GM18858 (cell line): ENCODE results near the gene PCNX1.
"Not testable (repeated sequence)": the region's sequence is repeated elsewhere in the genome, so short reads cannot be mapped to it uniquely, and the experiment has no call there.

ENCODE experiments used
- ATAC-seq: cut with Tn5 transposase; IDR thresholded peaks from one replicate; pipeline ENCODE4 v1.9.1; 2021; ENCODE audit not compliant: unreplicated experiment

PCNX1 gene

DNA sequence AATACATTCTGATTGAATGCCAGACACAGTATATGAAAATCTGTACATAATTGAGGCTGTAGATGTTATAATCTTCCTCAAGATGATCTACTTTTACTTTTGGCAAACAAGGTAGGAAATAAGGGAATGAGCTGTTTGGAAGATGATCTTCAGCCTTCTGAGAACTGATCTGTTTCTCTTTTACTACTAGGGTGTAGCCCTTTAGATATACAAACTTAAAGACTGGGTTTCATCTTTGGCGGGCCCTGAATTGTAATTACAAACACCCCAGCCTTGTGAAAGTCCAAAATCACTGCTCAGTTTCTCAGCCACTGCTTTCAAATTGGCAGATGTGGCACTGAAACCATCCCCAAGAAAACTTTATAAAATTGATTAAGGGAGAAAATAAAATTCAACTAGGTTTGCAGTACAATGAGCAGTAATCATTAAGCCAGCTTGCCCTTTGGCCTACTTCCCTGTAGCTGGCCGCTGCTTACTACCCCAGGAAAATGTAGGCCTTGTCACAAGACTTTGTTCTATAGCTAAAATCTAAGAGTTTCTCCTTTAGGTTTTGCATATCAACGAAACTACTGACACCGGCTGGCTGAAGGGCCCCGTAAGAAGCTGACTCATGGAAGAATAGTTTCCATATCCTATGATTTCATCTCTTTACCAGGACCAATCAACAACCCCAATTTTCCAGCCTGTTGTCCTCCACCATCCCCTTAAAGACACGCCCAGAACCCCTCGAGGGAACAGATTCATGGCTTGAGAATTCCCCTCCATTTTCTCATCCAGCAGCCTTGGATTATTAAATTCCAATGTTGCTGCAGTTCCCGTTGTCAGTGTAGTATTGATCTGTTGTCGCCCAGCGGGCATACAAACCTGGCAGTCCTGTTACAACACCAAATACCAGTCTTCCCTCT lies 210.8 kb downstream of the PCNX1 start:
- no peak for ATAC-seq

DNA sequence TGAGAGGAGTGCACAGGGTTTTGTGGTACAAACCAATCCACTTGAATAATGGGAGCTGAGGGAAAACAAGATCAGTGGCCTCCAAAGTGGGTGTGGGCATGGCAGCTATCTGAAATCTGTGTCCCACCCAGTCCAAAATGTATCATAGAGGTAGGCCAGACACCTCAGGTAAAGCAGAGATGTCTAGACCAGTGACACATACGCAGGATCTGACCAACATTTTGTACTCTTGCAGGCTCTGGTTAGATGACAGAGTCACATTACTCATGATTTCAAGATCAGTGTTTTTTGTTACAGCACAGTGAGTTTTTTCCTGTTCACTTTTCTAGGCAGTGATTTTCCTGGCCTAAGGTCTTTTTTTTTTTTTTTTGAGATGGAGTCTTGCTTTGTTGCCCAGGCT lies 211.8 kb downstream of the PCNX1 start:
- ATAC-seq: no peak

DNA sequence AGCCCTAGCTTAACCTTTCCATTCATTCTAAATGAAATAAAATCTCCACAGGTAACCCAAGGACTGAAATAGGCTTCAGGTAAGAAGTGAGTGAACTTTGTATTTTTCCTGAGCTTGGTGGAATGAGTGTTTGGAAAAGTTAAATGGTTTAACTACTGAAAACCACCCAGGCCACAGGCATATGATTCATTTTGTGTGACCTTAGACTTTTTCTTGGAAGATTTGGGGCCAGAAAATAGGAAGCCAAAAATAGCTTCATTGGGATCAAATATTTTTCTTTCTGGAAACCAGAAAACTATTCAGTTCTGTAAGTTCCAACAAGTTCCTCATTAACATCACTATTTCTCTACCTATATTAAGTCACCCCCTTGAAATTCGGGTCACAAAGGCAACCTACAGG lies 212.6 kb downstream of the PCNX1 start:
- ATAC-seq: no peak

DNA sequence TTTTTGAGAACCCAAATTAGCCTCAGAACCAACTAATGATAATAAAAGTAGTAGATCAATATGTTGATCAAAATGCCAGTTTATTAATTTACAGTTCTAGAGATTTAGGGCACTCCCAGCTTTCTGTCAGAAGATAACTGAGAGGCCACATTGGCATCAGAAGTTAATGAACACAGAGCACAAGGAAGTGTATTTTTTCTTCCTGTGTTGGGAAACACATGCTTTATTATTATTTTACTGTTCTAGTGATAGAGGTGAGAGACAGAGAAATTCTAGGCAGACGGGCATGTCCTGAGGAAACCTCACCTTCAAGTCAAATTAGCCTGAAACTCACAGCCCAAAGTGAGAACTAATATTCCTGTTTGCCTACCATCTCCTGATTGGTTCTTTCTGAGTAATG lies 213.7 kb downstream of the PCNX1 start:
- ATAC-seq: no peak

DNA sequence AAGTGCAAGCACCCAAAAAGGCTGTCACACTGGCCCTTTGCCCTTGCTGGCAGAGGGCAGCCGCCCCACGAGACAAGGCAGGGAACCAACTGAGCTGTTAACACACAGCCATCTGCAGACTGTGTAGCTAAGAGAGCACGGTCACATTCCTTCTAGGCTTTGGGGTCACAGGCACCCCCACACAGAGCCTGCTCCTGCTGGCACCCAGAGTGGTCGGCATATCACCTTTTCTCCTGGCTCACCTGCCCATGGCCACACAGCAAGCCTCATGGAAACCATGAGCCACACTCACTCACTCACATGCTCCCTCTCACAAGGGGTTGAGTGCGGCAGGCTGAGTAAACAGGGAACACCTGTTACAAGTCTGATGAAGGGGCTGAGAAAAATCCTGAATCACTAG lies 214.5 kb downstream of the PCNX1 start:
- ATAC-seq: no peak

DNA sequence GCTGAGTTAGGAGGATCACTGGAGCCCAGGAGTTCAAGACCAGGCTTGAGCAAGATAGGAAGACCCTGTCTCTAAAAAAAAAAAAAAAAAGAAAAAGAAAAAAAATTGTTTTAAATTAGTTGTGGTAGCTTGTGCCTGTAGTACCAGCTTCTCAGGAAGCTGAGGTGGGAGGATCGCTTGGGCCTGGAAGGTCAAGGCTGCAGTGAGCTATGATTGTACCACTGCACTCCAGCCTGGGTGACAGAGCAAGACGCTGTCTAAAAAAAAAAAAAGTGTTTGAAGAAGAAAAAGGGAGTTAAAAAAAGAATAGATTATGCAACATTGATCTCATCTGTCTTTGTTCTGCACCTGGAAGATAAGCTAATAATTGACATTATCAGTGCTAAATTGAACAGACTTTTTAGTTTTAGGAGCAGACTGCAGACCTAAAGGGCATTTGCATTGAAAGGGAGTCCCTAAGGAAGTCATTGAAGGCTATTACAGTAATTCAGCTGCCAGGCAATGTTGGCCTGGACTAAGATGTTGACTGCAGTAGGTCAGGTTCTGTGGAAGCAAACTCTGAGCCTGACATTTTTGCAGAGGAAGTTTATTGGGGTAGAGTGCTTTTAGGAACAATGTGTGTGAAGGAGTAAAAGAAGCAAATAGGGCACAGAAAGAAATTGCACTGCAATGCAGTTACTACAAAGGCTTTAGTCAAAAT lies 215.8 kb downstream of the PCNX1 start:
- no peak for ATAC-seq

DNA sequence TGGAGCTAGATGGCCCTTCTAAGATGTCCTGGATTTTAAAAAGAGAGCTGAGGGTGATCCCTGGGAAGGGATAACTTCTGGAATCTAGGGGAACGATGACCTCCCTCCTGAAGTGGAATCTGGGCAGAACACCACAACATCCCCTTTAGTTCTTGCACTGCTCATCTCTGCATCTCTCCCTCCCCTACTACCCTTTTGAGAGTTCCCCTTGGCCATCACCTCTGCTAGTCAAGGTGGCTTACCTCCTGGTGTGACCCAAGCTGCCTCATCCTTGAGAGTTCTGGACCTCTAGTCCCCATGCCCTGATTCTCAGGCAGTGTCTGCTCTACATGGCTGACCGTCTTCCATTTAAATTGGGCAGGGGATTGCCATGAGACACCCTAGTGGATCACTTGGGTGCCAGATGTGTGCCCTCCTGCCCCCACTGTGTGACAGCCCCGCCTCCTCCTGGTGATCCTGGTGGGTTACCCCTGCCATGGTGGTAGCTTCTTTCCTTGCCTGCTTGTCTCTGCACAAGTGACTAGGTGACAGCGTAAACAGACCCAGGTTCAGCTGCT lies 216.4 kb downstream of the PCNX1 start:
- ATAC-seq: no peak

DNA sequence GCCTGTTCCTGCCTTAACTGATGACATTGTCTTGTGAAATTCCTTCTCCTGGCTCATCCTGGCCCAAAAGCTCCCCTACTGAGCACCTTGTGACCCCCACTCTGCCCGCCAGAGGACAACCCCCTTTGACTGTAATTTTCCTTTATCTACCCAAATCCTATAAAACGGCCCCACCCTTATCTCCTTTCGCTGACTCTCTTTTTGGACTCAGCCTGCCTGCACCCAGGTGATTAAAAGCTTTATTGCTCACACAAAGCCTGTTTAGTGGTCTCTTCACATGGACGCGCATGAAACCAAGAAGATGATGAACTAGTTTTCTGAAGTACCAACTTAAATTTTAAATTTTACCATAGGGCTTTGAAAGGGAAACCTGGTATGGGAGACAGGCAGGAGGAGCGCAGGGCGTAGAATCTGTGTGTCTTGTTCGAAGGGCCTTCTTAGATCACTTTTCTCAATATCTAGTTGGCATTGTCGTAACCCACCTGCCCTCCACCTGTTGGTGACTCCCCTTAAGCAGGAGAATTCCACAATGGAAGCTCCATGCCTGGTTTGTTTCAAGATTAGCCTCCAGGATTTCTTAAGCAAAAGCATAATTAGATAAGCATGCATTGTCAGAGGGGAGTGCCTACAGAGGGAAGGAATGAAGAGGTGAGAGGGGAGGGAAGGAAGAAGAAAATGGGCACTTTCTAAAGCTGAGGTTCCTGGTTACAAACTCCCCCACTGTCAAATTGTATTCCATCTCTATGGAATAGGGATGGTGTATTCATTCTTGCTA lies 222.6 kb downstream of the PCNX1 start:
- not testable (repeated sequence) for ATAC-seq

DNA sequence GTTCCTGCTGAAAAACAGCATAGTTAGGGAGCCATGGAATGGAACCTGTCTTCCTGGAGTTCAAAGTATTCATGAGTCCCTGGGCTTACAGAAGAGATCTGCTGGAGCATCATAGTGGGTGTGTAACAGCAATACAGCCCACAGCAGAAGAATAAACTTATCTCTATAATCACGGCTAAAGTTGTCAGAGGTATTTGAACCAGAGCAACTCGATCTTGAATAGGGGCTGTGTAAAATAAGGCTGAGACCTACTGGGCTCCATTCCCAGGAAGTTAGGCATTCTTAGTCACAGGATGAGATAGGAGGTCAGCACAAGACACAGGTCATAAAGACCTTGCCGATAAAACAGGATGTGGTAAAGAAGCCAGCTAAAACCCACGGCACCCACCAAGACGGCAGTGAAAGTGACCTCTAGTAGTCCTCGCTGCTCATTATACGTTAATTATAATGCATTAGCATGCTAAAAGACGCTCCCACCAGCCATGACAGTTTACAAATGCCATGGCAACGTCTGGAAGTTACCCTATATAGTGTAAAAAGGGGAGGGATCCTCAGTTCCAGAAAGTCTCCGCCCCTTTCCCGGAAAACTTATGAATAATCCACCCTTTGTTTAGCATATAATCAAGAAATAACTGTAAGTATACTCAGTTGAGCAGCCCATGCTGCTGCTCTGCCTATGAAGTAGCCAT lies 223.4 kb downstream of the PCNX1 start:
- no peak for ATAC-seq

DNA sequence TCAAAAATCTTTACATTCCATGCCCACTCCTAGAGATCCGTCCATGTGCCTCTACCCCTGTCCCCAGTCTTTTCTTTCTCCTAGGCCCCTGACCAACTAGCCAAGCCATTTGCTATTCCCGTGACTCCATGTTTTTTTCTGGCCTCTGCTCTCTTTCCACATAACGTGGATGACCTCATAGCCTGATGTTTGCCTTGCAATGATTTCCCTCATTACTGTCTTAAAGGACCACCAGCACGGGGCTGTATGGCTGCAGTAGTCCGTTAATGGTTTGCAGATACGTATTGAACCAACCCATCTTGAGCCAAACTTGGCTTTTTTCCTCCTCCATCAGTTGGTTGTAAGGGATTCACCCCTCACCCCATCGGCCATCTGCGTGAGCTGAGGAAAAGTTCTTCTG lies 226.0 kb downstream of the PCNX1 start:
- no peak for ATAC-seq

DNA sequence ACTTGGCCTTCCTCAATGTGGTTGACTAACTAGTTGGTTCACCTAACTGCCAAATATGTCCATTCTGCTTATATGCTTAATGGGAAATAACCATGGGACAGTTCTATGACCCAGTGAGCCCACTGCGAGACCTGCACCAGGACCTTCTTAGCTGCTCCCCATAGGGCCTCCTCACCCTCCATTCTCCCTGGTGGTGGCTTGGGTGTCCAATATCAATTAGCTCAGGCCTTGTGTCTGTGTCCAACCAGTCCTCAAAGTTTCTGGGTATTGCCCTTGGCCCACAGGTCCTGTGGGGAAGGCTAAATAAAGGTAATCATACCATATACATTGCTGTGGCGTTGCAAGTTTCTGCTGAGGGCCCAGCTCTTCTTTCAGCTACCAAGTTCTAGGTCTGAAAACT lies 228.2 kb downstream of the PCNX1 start:
- ATAC-seq: no peak

DNA sequence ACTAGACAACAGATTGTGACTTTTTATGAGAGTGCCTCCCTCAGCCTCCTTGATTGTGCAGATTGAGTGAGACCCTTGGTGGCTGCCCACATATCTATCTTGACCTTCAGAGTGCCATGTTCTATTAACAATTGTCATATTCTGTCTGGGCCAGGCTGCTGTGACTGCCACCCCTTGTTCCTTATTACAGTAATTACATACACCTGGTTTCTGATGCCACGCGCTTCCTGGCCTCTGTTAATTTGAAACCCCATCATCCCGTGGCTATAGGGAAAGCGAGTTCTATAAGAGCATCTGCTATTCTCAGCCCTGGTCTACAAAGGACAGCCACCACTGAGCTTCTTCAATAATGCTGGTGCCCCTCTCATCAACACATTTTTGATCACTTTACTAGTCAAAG lies 228.7 kb downstream of the PCNX1 start:
- no peak for ATAC-seq

DNA sequence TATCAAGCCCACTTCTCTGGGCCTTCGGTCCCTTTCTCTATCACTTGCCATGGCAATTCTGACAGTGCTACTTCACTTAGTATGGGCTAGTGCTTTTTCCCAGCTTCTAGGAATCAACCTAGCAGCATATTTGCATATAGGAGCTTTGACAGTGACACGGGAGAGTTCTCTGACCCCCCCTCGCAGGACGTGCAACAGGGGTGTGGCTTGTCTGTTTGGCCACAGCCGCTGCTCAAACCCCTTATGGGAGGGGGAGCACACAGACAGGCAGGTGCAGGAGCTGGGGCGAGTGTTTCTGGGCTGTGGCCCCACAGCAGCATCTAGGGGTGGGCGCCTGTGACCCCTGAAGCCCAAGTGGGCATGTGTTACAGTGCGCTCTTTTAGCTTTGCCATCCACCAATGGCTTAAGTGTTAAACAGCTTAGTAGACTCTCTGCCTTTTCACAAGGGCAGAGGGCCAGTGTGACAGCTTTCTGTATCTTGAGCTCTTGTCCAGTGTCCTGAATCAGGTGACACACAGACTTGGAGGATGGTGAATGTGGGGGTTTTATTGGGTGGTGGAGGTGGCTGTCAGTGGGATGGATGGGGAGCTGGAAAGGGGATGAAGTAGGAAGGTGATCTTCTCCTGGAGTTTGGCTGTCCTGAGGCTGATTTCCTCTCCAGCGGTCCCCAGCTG lies 229.3 kb downstream of the PCNX1 start:
- no peak for ATAC-seq

DNA sequence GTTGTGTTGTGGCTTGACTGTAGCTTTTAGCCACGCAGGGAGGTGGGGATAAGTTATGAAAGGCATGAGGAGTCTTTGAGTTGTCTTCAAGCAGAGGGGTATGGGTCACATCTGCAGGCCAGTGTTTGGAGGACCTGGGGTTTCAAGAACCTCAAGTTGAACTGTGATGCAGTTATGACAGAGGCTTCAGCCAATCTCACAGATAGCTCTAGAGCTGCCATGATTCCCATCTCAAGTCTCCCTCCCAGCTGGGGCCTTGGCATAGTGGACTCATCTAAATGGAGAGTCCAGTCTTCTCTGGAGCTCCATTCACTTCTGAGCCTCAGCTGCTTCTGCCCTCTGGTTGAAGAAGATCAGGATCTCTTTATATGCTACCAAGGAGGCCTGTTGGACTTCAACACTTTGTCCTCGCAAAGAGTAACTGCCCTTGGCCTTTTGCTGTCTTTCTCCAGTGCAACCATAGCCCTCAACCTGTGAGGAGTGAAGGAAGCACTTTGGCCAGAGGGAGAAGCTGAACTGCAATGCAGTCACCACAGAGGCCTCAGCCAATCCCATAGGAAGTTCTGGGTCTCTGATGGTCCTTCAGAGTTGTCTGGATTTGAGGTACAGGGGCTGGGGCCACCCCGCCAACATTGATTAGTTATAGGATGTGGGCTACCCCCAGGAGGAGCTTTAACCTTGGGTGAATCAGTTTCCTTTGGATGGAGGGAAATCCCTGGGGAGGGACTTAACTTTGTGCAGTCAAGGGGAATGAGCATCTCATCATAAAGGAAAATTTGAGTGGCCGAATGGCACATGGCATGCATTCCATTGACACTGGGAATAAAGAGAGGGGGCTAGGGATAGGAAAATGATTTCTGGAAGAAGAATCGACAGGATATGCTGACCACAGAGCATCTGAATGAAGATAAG lies 230.5 kb downstream of the PCNX1 start:
- ATAC-seq: no peak

DNA sequence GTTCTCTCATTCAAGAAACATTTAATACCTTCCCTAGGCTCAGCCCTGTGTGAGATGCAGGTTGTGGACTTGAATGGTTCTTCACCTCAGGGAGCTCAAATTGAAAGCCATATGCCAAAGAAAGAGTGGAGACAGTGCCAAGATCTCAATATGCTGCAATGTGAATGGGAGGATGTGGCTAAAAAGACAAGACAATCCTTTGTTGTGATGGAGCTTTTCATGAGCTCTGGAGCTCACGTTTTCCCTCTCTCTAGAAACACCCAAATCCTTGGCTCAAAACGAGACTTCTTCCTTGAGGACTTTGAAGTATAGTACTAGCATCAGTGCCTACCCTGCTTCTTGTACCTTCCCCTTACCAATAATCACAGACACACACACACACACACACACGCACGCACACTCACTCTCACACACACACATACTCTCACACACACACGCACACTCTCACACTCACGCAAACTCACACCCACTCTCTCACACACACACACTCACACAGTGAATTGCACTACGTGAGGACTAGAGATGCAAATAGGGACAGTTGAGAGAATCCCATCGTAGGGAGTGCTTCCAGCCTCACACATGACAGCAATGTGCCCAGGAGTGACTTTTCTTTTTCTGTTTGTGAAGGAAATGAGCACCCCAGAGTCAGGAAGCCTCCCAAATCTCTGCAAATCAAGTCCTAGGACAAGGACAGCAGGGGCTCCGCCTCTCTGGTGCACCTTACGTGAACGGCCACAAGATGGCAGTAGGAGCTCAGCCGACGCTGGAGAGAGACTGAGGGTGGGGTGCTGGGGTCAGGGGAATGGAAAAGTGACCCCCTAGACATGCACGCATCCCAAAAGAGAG lies 231.4 kb downstream of the PCNX1 start:
- ATAC-seq: no peak

DNA sequence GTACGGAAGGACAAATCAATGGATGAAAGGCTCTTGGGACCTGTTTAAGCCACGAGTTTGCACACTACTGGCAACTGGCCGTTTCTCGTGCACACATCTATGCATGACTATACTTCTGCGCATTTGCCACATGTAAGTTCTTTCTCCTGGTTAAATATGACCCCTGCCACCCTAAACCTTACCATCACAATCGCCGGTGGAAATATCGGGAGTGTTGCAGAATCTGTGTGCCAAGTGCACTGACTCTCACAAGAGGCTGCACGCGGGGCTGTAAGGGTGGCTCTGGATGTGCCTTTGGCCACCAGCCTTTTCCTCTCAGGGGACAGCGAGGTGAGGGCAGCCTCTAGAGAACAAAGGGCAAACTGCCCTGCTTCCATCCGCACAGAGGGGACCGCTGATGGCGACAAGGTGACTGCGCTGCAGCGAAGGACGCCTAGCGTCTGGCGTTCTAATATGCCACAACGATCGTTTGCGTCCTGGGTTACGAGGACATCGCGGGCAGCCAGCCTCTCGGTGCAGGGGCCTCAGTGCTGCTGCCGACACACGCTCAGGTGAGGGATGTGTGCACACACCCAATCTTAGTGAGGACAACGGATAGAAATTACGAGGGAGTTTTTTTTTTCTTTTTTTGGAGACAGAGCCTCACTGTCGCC lies 232.2 kb downstream of the PCNX1 start:
- ATAC-seq: no peak

DNA sequence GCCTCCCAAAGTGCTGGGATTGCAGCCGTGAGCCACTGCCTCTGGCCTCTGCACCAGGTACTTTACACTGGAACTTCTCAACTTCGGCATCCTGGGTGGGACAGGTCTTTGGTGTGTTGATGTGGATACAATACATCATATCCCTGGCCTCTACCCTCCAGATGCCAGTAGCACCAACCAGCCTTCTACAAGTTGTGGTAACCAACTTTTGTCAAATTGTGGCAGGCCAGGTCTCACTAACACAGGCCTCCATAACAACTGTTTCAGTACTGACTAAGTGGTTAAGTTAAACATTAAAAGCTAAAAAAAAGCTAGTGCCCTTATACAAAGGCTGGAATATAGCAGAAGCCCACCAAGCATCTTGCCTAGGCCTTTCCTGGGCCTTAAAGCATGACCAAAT lies 232.9 kb downstream of the PCNX1 start:
- no peak for ATAC-seq
